DMS 273 (cell line): ENCODE data around the gene CNTN3.

Source experiments
- DNase-seq: peaks from one replicate; lab custom pipeline; 2025; ENCODE audit not compliant: unreplicated experiment; lab: John Stamatoyannopoulos, UW

The CNTN3 gene

GRCh38 chr3:74614107-74614967 lies at the start of gene CNTN3:
Gene CNTN3, minus strand, starts transcription at chr3:74614659. Its CDS starts 93,547 bp downstream, at chr3:74521112.
- DNase-seq = peak; percentile 35

- no peak for DNase-seq
Measured at GRCh38 chr3:74663178-74663577, 48.7 kb upstream of the CNTN3 start.

- no peak for DNase-seq
Measured at GRCh38 chr3:74661672-74662071, 47.2 kb upstream of the CNTN3 start.

GRCh38 chr3:74651885-74652284 lies 37.4 kb upstream of the CNTN3 start:
- no peak for DNase-seq

GRCh38 chr3:74651292-74651691 lies 36.8 kb upstream of the CNTN3 start:
- DNase-seq = no peak

GRCh38 chr3:74648107-74648506 lies 33.6 kb upstream of the CNTN3 start:
- DNase-seq = no peak

GRCh38 chr3:74646094-74646493 lies 31.6 kb upstream of the CNTN3 start:
- no peak for DNase-seq

GRCh38 chr3:74643636-74644035 lies 29.2 kb upstream of the CNTN3 start:
- no peak for DNase-seq

- DNase-seq = no peak
Measured at GRCh38 chr3:74642876-74643275, 28.4 kb upstream of the CNTN3 start.

- DNase-seq = no peak
Measured at GRCh38 chr3:74640211-74640610, 25.8 kb upstream of the CNTN3 start.

GRCh38 chr3:74639681-74640080 lies 25.2 kb upstream of the CNTN3 start:
- DNase-seq = no peak

- no peak for DNase-seq
Measured at GRCh38 chr3:74636981-74637380, 22.5 kb upstream of the CNTN3 start.

GRCh38 chr3:74633021-74633420 lies 18.6 kb upstream of the CNTN3 start:
- DNase-seq = no peak

- no peak for DNase-seq
Measured at GRCh38 chr3:74631351-74632140, 17.1 kb upstream of the CNTN3 start.

- no peak for DNase-seq
Measured at GRCh38 chr3:74630602-74631001, 16.1 kb upstream of the CNTN3 start.

- DNase-seq = no peak
Measured at GRCh38 chr3:74626011-74626410, 11.6 kb upstream of the CNTN3 start.

GRCh38 chr3:74624301-74624700 lies 9.8 kb upstream of the CNTN3 start:
- DNase-seq = no peak

- no peak for DNase-seq
Measured at GRCh38 chr3:74623261-74623836, 8.9 kb upstream of the CNTN3 start.

- DNase-seq = no peak
Measured at GRCh38 chr3:74621581-74621980, 7.1 kb upstream of the CNTN3 start.

GRCh38 chr3:74617776-74618175 lies 3.3 kb upstream of the CNTN3 start:
- no peak for DNase-seq

GRCh38 chr3:74613521-74614106 lies 845 bp downstream of the CNTN3 start:
- DNase-seq = no peak
